G401 (cell line): ENCODE results near the gene PRKCA. TPM values are rescaled to one million over a fixed set of nuclear protein-coding genes. Genes with fewer than 3 reads are reported as not detected.
A peak's percentile ranks its signal among the peaks of the same experiment; 100 is the strongest.
"Not testable (repeated sequence)": the region's sequence is repeated elsewhere in the genome, so short reads cannot be mapped to it uniquely, and the experiment has no call there.

Experiments used
- DNase-seq: peaks from one replicate; pipeline ENCODE4 v3.0.0-alpha.2; 2015; ENCODE audit warnings: low spot score
- in situ Hi-C: cut with HindIII; loops from 2 replicates; pipeline ENCODE4 v1.10.0; 2016; ENCODE audit warnings: low sequenced_read_pairs, mixed read lengths
- total RNA-seq: library from RNA; depleted of rRNA; stranded (reverse); fragments of >200 nt; shearing (Covaris generic); gene quantifications from 2 replicates; pipeline ENCODE4 v1.2.3, GENCODE V29; 2014

PRKCA gene
- total RNA-seq, 1 experiment from 2014 or later = 44.7 TPM

GRCh38 chr17:66604376-66604775 is 302.0 kb downstream of the PRKCA start:
- in situ Hi-C loops = no loop called here
- peak; percentile 9 for DNase-seq

GRCh38 chr17:66605541-66605940 is 303.1 kb downstream of the PRKCA start:
- DNase-seq = no peak
- in situ Hi-C loops = no loop called here

GRCh38 chr17:66610361-66611133 is 308.1 kb downstream of the PRKCA start:
- in situ Hi-C loops = no loop called here
- no peak for DNase-seq

- in situ Hi-C loops = no loop called here
- no peak for DNase-seq
These were observed 309.0 kb downstream of the PRKCA start for GRCh38 chr17:66611397-66611796.

DNA sequence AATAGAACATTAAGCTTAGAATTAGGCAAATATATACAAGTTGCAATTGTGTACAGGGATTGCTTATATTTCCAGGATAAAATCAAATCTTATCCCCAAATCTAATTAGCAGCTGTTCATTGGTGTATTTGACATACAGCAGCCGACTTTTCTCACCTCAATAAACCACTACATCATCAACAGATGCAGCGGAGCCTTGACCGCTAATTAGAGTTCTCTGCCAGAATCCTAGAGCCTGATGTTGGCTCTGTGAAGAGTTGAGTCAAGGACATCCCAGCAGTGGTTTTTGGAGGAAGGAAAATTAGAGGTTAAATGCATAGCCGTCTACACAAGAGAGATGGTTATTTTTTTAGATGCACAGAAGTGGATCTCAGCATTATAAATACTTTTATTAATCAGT is 310.6 kb downstream of the PRKCA start:
- in situ Hi-C loops = no loop called here
- DNase-seq = no peak

DNA sequence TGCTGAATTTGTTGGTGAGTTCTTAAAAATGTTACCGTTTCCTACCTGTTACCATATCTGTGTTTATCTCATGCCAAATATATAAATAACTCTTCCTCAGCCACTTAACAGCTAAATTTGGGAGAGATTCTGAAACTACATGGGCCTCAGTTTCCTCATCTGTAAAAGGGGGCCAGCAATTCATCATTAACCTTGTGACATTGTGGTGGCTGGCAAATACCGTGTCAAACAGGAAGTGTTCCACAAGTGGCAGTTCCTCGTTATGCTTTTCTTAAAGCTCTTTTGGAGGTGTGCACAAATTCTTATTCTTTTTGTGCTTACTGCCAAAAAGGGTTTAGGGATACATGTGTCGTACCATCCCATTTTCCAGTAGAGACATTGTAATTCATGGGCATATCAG is 312.1 kb downstream of the PRKCA start:
- in situ Hi-C loops = no loop called here

GRCh38 chr17:66619206-66619605 is 316.8 kb downstream of the PRKCA start:
- in situ Hi-C loops = no loop called here
- no peak for DNase-seq

More for the DNA sequence above, 312.1 kb downstream of the PRKCA start:
- DNase-seq = no peak

GRCh38 chr17:66620528-66620927 is 318.1 kb downstream of the PRKCA start:
- in situ Hi-C loops = no loop called here
- DNase-seq = no peak

GRCh38 chr17:66624630-66625029 is 322.2 kb downstream of the PRKCA start:
- in situ Hi-C loops, DNase-seq: not testable (repeated sequence)

DNA sequence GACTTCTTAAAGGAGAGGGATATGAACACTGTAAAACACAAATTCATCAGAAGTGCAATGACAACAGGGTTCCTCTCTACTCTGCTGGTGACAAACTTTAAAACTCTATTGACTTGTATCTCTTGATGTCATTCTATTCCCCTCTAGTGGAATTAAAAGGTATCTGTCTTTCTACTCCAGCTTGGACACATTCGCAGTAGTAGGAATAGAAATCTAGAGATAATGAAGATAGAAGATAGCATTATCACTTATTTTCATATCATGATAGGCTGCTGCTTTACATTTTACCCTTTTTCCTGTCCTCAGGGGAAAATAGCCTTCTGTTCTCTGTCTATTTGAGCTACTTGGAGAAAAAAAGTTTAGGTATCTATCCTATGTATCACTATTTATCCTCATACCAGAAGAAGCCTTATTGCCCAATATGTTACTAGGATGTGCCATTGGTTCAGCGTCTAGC is 322.9 kb downstream of the PRKCA start:
- peak; percentile 30 for DNase-seq
- in situ Hi-C loops = no loop called here

GRCh38 chr17:66627985-66628384 is 325.6 kb downstream of the PRKCA start:
- no peak for DNase-seq
- in situ Hi-C loops = no loop called here

DNA sequence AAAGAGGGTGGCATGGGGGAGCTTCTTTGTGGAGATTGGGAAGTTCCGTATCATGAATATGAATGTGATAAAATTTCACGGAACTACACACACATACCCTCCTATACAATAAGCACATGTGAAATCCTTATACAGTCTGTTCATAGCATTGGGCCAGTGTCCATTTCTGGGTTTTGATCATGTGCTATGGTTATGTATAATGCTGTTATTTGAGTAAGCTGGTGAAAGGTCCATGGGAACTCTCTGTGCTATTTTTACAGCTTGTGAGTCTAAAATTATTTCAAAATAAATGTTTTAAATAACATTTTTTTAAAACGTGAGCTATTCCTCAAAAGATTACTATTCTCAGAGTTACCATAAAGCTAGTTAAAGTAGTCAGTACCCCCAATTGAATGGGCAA is 327.3 kb downstream of the PRKCA start:
- in situ Hi-C loops = no loop called here
- no peak for DNase-seq

DNA sequence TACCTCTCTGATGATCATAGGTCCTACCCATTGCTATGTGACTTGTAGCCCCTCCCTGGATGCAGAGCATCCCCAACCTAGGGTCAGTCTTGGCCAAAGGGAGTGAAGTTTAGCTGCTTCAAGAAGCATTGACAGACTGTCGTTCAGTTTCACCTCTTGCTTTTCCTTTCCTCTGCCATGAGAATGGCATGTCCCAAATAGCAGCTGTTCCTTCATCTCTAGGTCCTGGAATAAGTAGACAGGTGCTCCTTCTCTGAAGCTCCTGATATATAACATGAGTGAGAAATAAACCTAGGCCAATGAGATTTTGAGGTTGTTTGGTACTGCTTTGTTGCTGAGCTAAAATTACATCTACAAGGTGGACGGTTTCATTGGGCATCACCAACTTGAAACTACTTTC is 328.0 kb downstream of the PRKCA start:
- in situ Hi-C loops = no loop called here
- no peak for DNase-seq

GRCh38 chr17:66630828-66631472 is 328.5 kb downstream of the PRKCA start:
- in situ Hi-C loops = no loop called here
- DNase-seq = no peak

DNA sequence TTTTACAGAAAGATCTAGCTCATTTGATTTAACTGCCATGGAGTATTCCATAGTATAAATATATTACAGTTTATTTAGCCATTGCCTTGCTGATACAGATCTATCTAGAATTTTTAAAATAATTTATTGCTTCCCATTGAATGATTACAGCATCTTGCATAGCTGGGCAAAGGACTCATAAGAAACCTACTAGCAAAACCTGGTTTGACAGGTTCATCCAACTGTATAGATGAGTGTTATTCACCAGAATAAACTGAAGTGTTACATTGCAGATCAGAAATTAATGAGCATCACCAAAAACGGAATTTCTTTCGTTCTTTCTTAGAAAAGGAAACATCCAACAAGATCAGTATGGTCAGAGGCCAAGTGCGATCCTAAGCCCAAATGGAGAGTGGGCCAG is 330.3 kb downstream of the PRKCA start:
- in situ Hi-C loops = no loop called here
- DNase-seq = no peak

- in situ Hi-C loops = no loop called here
- DNase-seq = no peak
These were observed 331.0 kb downstream of the PRKCA start for GRCh38 chr17:66633317-66633965.

DNA sequence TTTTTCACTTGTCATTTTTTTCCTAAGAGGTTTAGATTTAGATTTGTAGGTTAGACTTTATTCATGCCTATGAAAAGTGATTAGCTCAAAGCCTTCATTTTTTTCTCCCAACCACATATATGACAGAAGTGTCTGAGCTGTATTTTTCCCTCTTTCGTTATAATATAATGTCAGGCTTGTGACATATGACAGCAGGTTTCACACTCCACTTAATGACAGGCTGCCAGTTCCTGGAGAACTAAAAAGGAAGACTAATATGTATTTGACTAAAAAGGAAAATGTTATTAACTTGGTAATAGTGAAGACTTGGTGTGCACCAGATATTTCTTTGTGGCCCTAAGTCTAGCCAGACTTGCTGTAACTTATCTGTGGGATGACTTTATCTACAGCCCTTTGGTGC is 331.8 kb downstream of the PRKCA start:
- DNase-seq = no peak
- in situ Hi-C loops = no loop called here

DNA sequence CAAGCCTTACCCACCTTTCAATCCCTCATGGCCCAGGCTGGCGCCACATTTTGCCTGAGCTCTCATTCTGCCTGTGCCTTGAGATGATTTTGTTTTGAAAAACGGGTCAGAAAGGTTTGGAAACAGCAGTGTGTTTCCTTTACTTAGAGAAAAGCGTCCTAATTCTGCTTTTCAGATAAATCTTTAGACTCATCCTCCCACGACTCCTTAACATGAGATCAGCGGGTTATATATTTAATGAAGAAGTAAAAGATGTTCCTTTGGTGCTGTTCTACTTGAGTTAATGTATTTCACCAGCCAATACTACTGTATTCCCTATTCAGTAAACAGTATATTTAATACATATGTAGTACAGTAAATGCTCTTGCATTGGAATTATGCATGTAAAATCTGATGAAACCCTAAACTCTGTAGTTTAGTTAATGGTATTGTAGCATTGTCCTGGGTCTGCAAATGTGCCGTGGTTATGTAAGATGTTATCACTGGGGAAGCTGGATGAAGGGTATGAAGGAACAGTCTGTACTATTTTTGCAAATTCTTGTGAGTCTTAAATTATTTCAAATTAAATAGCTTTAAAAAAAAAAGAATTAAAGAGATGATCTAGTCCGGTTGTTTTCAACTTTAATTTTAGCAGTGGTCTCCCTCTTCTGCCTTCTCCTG is 333.1 kb downstream of the PRKCA start:
- in situ Hi-C loops = no loop called here
- no peak for DNase-seq

DNA sequence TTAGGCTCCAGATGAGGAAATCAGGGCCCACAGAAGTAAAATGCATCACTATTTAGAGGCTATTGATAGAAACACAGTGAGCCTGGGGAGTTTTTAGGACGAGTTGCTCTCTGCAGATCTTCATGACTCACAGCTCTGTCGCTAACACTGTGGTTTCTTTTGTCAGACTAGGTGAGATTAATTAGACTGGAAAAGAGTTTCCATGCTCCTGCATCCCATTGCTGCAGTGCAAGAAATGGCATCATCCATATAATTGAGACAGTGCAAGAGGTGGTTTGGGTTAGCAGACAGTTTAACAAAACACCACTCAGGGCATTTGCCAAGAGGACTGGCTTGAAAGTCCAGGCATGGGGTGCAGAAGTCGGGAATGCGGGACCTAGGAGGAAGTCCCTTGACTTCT is 333.7 kb downstream of the PRKCA start:
- in situ Hi-C loops = no loop called here
- no peak for DNase-seq

DNA sequence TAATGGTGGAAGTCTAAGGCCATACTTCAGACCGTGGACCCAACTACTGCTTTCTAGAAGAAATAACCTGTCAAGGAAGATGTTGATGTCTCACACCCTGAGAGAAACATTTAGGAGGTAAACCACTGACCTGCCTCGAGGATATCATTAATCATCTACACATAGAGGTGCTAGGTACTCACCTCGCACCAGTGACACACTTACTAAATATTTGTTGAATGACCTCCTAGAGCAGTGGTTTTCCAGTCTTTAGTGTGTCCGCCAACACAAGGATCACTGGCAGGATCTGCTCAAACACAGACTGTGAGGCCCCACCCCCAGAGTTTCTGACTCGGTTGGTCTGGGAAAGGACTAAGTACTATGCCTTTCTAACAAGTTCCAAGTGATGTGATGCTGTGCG is 335.1 kb downstream of the PRKCA start:
- in situ Hi-C loops = no loop called here
- DNase-seq = no peak
